Measurements from ENCODE around the gene HEBP2. TPM values are rescaled to one million over a fixed set of nuclear protein-coding genes. Genes with fewer than 3 reads are reported as not detected.

Gene HEBP2
- total RNA-seq, 1 experiment from 2014 or later = 40.9 TPM

DNA sequence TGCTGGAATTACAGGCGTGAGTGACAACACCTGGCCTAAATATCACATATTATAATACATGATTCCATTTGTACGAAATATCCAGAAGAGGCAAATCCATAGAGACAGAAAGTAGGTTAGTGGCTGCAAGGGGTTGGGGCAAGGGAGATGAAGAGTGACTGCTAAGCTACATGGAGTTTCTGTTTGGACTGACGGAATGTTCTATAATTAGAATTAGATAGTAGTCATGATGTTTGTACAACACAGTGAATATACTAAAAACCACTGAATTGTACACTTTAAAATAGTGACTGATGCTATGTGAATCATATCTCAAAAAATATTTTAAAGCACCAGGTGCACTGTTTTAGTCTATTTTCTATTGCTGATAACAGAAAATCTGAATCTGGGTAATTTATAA, 3.7 kb upstream of the HEBP2 start:
- peaks cover 6% of the 10 kb centered on the region for H3K27me3 Mint-ChIP-seq (ENCODE audit: low read depth)
- no peak overlapping the region for H3K27ac Mint-ChIP-seq
- H3K9me3 Mint-ChIP-seq = no peaks in the 10 kb centered on the region
- ATAC-seq = no peak
- no peaks in the 10 kb centered on the region for H3K36me3 Mint-ChIP-seq
- ChIA-PET POLR2A (no interaction called here), CTCF (no interaction called here)
- DNase-seq (ENCODE audit: low spot score) = no peak
- no peak for TF ChIP-seq GABPB1 (CRISPR knock-in tag; IDR thresholded peaks at IDR 0.05)
- TF ChIP-seq ZNF138 (CRISPR knock-in tag; conservative IDR thresholded peaks at IDR 0.05) = no peak
- TF ChIP-seq TEAD1 (CRISPR knock-in tag; IDR thresholded peaks at IDR 0.05) = no peak
- TF ChIP-seq ATF1 (CRISPR knock-in tag; IDR thresholded peaks at IDR 0.05) = no peak
- TF ChIP-seq ZNF317 (CRISPR knock-in tag; IDR thresholded peaks at IDR 0.05; ENCODE audit: borderline replicate concordance, low read depth) = no peak
- TF ChIP-seq ZNF671 (CRISPR knock-in tag; IDR thresholded peaks at IDR 0.05) = no peak
- TF ChIP-seq, protein P1, sequence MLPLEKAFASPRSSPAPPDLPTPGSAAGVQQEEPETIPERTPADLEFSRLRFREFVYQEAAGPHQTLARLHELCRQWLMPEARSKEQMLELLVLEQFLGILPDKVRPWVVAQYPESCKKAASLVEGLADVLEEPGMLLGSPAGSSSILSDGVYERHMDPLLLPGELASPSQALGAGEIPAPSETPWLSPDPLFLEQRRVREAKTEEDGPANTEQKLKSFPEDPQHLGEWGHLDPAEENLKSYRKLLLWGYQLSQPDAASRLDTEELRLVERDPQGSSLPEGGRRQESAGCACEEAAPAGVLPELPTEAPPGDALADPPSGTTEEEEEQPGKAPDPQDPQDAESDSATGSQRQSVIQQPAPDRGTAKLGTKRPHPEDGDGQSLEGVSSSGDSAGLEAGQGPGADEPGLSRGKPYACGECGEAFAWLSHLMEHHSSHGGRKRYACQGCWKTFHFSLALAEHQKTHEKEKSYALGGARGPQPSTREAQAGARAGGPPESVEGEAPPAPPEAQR (CRISPR knock-in tag; IDR thresholded peaks at IDR 0.05) = no peak
- TF ChIP-seq, protein P2, sequence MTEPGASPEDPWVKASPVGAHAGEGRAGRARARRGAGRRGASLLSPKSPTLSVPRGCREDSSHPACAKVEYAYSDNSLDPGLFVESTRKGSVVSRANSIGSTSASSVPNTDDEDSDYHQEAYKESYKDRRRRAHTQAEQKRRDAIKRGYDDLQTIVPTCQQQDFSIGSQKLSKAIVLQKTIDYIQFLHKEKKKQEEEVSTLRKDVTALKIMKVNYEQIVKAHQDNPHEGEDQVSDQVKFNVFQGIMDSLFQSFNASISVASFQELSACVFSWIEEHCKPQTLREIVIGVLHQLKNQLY (CRISPR knock-in tag; IDR thresholded peaks at IDR 0.05) = no peak
- TF ChIP-seq SMAD4 (CRISPR knock-in tag; IDR thresholded peaks at IDR 0.05) = no peak
- no peak for TF ChIP-seq ZNF423 (CRISPR knock-in tag; IDR thresholded peaks at IDR 0.05)
- TF ChIP-seq, protein P3, sequence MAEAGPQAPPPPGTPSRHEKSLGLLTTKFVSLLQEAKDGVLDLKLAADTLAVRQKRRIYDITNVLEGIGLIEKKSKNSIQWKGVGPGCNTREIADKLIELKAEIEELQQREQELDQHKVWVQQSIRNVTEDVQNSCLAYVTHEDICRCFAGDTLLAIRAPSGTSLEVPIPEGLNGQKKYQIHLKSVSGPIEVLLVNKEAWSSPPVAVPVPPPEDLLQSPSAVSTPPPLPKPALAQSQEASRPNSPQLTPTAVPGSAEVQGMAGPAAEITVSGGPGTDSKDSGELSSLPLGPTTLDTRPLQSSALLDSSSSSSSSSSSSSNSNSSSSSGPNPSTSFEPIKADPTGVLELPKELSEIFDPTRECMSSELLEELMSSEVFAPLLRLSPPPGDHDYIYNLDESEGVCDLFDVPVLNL (CRISPR knock-in tag; IDR thresholded peaks at IDR 0.05; ENCODE audit: borderline replicate concordance, low read depth) = no peak
- TF ChIP-seq, protein P4, sequence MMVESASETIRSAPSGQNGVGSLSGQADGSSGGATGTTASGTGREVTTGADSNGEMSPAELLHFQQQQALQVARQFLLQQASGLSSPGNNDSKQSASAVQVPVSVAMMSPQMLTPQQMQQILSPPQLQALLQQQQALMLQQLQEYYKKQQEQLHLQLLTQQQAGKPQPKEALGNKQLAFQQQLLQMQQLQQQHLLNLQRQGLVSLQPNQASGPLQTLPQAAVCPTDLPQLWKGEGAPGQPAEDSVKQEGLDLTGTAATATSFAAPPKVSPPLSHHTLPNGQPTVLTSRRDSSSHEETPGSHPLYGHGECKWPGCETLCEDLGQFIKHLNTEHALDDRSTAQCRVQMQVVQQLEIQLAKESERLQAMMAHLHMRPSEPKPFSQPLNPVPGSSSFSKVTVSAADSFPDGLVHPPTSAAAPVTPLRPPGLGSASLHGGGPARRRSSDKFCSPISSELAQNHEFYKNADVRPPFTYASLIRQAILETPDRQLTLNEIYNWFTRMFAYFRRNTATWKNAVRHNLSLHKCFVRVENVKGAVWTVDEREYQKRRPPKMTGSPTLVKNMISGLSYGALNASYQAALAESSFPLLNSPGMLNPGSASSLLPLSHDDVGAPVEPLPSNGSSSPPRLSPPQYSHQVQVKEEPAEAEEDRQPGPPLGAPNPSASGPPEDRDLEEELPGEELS (CRISPR knock-in tag; IDR thresholded peaks at IDR 0.05) = no peak
- no peak for TF ChIP-seq ZNF396 (CRISPR knock-in tag; IDR thresholded peaks at IDR 0.05; ENCODE audit: borderline replicate concordance)
- no peak for TF ChIP-seq RORB (CRISPR knock-in tag; IDR thresholded peaks at IDR 0.05)
- TF ChIP-seq, protein P5, sequence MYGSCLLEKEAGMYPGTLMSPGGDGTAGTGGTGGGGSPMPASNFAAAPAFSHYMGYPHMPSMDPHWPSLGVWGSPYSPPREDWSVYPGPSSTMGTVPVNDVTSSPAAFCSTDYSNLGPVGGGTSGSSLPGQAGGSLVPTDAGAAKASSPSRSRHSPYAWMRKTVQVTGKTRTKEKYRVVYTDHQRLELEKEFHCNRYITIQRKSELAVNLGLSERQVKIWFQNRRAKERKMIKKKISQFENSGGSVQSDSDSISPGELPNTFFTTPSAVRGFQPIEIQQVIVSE (CRISPR knock-in tag; IDR thresholded peaks at IDR 0.05; ENCODE audit: borderline replicate concordance) = no peak
- TF ChIP-seq SP1 (CRISPR knock-in tag; conservative IDR thresholded peaks at IDR 0.05) = no peak
- TF ChIP-seq, protein P6, sequence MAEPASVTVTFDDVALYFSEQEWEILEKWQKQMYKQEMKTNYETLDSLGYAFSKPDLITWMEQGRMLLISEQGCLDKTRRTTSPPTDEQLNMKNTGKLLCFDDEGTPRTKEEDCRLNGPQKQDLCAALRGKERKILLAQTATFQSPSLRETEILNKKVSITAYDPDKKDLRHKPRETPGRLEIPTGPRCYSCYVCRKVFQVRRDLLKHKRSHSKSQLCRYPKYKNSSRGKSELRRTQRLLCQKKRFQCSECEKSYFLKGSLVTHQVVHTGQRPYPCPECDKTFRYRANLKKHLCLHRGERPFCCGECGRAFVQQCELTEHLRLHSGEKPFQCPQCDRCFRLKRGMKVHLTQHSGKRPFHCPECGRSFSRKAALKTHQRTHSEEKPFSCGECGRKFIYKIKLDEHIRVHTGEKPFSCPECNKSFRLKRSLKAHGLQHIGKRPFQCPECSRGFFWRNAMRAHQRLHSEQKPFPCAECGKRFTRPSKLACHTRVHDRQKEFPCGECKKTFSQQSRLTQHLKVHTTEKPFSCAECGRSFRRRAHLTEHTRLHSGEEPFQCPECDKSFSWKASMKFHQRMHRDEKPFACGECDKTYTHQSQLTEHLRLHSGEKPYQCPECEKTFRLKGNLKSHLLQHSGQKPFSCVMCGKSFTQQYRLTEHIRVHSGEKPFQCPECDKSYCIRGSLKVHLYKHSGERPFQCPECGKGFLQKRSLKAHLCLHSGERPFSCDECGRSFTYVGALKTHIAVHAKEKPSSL (CRISPR knock-in tag; conservative IDR thresholded peaks at IDR 0.05) = no peak
- TF ChIP-seq NFE2L1 (CRISPR knock-in tag; IDR thresholded peaks at IDR 0.05) = no peak
- TF ChIP-seq, protein P7, sequence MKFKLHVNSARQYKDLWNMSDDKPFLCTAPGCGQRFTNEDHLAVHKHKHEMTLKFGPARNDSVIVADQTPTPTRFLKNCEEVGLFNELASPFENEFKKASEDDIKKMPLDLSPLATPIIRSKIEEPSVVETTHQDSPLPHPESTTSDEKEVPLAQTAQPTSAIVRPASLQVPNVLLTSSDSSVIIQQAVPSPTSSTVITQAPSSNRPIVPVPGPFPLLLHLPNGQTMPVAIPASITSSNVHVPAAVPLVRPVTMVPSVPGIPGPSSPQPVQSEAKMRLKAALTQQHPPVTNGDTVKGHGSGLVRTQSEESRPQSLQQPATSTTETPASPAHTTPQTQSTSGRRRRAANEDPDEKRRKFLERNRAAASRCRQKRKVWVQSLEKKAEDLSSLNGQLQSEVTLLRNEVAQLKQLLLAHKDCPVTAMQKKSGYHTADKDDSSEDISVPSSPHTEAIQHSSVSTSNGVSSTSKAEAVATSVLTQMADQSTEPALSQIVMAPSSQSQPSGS (CRISPR knock-in tag; IDR thresholded peaks at IDR 0.05; ENCODE audit: borderline replicate concordance, low read depth) = no peak
- H3K4me1 Mint-ChIP-seq = peaks cover 16% of the 10 kb centered on the region
- no peak overlapping the region for H3K4me3 Mint-ChIP-seq

All from WTC11 (cell line).